COLO668 (cell line): ENCODE results near the gene ATP13A3.

Experiments
- DNase-seq: peaks from one replicate; lab custom pipeline; 2025; ENCODE audit not compliant: unreplicated experiment; lab: John Stamatoyannopoulos, UW

ATP13A3 gene

GRCh38 chr3:194476784-194477183, 10.0 kb downstream of the ATP13A3 start:
- no peak for DNase-seq

GRCh38 chr3:194475978-194476377, 10.8 kb downstream of the ATP13A3 start:
- no peak for DNase-seq

- no peak for DNase-seq
Measured at GRCh38 chr3:194475138-194475932, 11.5 kb downstream of the ATP13A3 start.

GRCh38 chr3:194474675-194475074, 12.1 kb downstream of the ATP13A3 start:
- DNase-seq: no peak

GRCh38 chr3:194472290-194472920, 14.4 kb downstream of the ATP13A3 start:
- peak; percentile 10 for DNase-seq

- no peak for DNase-seq
Measured at GRCh38 chr3:194471863-194472262, 14.9 kb downstream of the ATP13A3 start.

GRCh38 chr3:194470615-194471014, 16.2 kb downstream of the ATP13A3 start:
- DNase-seq: no peak

GRCh38 chr3:194469977-194470376, 16.8 kb downstream of the ATP13A3 start:
- no peak for DNase-seq

- DNase-seq: no peak
Measured at GRCh38 chr3:194468086-194468485, 18.7 kb downstream of the ATP13A3 start.

- DNase-seq: no peak
Measured at GRCh38 chr3:194466761-194467356, 19.9 kb downstream of the ATP13A3 start.

- DNase-seq: no peak
Measured at GRCh38 chr3:194465920-194466570, 20.8 kb downstream of the ATP13A3 start.

- no peak for DNase-seq
Measured at GRCh38 chr3:194465246-194465645, 21.6 kb downstream of the ATP13A3 start.

GRCh38 chr3:194464692-194465091, 22.1 kb downstream of the ATP13A3 start:
- DNase-seq: no peak

GRCh38 chr3:194462936-194463335, 23.9 kb downstream of the ATP13A3 start:
- DNase-seq: no peak

GRCh38 chr3:194460566-194460965, 26.2 kb downstream of the ATP13A3 start:
- DNase-seq: no peak

- DNase-seq: no peak
Measured at GRCh38 chr3:194458131-194458530, 28.7 kb downstream of the ATP13A3 start.

- no peak for DNase-seq
Measured at GRCh38 chr3:194455481-194455880, 31.3 kb downstream of the ATP13A3 start.

GRCh38 chr3:194450341-194450740, 36.5 kb downstream of the ATP13A3 start:
- DNase-seq: peak; percentile 1

- DNase-seq: no peak
Measured at GRCh38 chr3:194449913-194450312, 36.9 kb downstream of the ATP13A3 start.

GRCh38 chr3:194447657-194448056, 39.1 kb downstream of the ATP13A3 start:
- no peak for DNase-seq

GRCh38 chr3:194447161-194447560, 39.6 kb downstream of the ATP13A3 start:
- no peak for DNase-seq

GRCh38 chr3:194446754-194447153, 40.0 kb downstream of the ATP13A3 start:
- DNase-seq: no peak
